ENCODE results near the gene SFI1. TPM values are rescaled to one million over a fixed set of nuclear protein-coding genes. Genes with fewer than 3 reads are reported as not detected.

Gene SFI1
- total and polyA plus RNA-seq, 4 donors: 14.0 to 46.0 (median 32.7) TPM

DNA sequence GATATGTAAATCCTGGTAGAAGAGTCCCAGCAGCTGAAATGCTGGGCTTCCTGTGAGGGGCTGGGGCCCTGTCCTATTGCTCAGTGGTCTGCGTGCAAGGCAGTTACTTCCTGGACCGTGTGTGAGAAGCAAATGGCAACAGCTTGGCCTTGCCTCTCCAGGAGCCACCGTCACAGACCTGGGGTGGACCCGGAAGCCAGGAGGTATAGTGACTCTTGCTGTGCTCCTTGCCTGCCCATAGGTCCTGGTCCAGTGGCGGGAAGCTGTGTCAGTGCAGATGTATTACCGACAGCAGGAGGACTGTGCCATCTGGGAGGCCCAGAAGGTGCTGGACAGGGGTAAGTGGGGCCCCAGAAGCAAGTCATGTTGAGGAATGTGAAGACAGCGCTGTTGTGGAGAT, 111.4 kb downstream of the SFI1 start:
- Histone ChIP-seq H3K27ac (ENCODE audit: low read depth in 1 of 2, low read length in 1 of 2) (no peak overlapping the region), H3K4me3 (no peak overlapping the region), H3K36me3 (ENCODE audit: control insufficient read depth in 4 of 4, insufficient read depth in 4 of 4, low read length in 4 of 4) (peaks cover 0 to 18% (median under 1%) of the 10 kb centered on the region in 4 donors), H3K9ac (ENCODE audit: insufficient read depth in 1 of 2, low read length in 2 of 2) (no peak overlapping the region), H3K4me1 (ENCODE audit: control insufficient read depth in 5 of 5, insufficient read depth in 5 of 5, low read length in 5 of 5) (peaks cover 0 to 10% (median 3%) of the 10 kb centered on the region in 5 donors), H3K27me3 (ENCODE audit: control insufficient read depth in 3 of 3, insufficient read depth in 3 of 3, low read length in 2 of 3) (no peaks in the 10 kb centered on the region), H3K9me3 (ENCODE audit: control insufficient read depth in 4 of 4, insufficient read depth in 3 of 4, low read length in 3 of 4) (no peaks in the 10 kb centered on the region)
- DNase-seq (no peak), ATAC-seq (ENCODE audit: insufficient read depth, low FRiP score) (no peak)
- no peak for TF ChIP-seq CTCF (IDR thresholded peaks at IDR 0.05; ENCODE audit: control extremely low read depth, extremely low read depth)
- 93 to 95% methylated on average over 7 of the region's 7 CpGs for WGBS, 2 donors

DNA sequence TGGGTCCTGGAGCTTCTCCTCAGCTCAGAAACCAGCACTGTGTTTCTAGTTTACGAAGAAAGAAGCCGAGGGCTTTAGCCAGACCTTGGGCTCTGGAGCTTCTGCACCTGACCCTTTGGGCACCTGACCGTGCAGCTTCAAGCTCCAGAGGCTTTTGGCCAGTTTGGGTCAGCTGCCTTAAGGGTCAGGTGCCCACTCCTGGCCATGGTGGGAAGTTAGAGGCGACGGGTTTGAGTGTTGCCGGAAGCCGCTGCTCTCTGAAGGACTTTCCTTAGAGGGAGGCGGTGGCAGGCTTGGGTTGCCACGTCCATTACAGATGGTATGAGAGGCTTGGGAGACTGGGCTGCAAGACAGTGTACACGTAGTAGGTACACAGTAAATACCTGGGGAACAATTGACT, 113.4 kb downstream of the SFI1 start:
- no peak for DNase-seq
- H3K4me1 ChIP-seq (ENCODE audit: control insufficient read depth in 5 of 5, insufficient read depth in 5 of 5, low read length in 5 of 5): peaks cover 0 to 10% (median 5%) of the 10 kb centered on the region in 5 donors
- H3K4me3 ChIP-seq: no peak overlapping the region
- H3K27ac ChIP-seq (ENCODE audit: low read depth in 1 of 2, low read length in 1 of 2): no peak overlapping the region
- no peak overlapping the region for H3K9ac ChIP-seq (ENCODE audit: insufficient read depth in 1 of 2, low read length in 2 of 2)
- ATAC-seq (ENCODE audit: insufficient read depth, low FRiP score): no peak
- H3K9me3 ChIP-seq (ENCODE audit: control insufficient read depth in 4 of 4, insufficient read depth in 3 of 4, low read length in 3 of 4): no peaks in the 10 kb centered on the region
- H3K36me3 ChIP-seq (ENCODE audit: control insufficient read depth in 4 of 4, insufficient read depth in 4 of 4, low read length in 4 of 4): peaks cover 0 to 22% (median 0%) of the 10 kb centered on the region in 4 donors
- TF ChIP-seq CTCF (IDR thresholded peaks at IDR 0.05; ENCODE audit: control extremely low read depth, extremely low read depth): no peak
- 93 to 94% methylated on average over 10 of the region's 10 CpGs for WGBS, 2 donors
- no peaks in the 10 kb centered on the region for H3K27me3 ChIP-seq (ENCODE audit: control insufficient read depth in 3 of 3, insufficient read depth in 3 of 3, low read length in 2 of 3)

DNA sequence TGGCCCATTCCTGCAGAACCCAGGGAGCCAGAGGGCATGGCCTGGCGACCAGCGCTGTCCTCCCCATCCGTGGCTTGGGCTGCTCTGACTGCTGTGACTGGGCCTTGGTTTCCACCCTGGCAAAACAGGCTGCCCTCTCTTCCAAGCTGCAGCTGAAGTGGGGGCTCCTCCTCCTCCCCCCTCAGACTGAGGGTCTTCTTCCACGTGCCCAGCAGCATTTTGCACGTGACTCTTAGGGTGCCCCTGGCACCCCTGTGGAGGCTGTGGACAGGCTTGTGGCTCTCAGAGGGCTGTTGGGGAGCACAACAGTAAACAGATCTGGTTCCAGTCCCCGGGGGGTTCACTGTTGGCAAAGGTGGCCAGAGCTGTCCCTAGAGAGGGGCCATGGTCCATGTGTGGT, 114.3 kb downstream of the SFI1 start:
- 84 to 94% methylated on average over 5 to 6 of the region's 6 CpGs for WGBS, 2 donors
- no peaks in the 10 kb centered on the region for H3K9me3 ChIP-seq (ENCODE audit: control insufficient read depth in 4 of 4, insufficient read depth in 3 of 4, low read length in 3 of 4)
- H3K36me3 ChIP-seq (ENCODE audit: control insufficient read depth in 4 of 4, insufficient read depth in 4 of 4, low read length in 4 of 4): peaks cover 0 to 22% (median 0%) of the 10 kb centered on the region in 4 donors
- no peak for DNase-seq
- H3K27ac ChIP-seq (ENCODE audit: low read depth in 1 of 2, low read length in 1 of 2): no peak overlapping the region
- no peak for ATAC-seq (ENCODE audit: insufficient read depth, low FRiP score)
- TF ChIP-seq CTCF (IDR thresholded peaks at IDR 0.05; ENCODE audit: control extremely low read depth, extremely low read depth): no peak
- no peak overlapping the region for H3K4me3 ChIP-seq
- no peaks in the 10 kb centered on the region for H3K27me3 ChIP-seq (ENCODE audit: control insufficient read depth in 3 of 3, insufficient read depth in 3 of 3, low read length in 2 of 3)
- no peak overlapping the region for H3K9ac ChIP-seq (ENCODE audit: insufficient read depth in 1 of 2, low read length in 2 of 2)
- H3K4me1 ChIP-seq (ENCODE audit: control insufficient read depth in 5 of 5, insufficient read depth in 5 of 5, low read length in 5 of 5): peaks cover 0 to 12% (median 5%) of the 10 kb centered on the region in 5 donors
